GM12874 (cell line): ENCODE data around the gene ARL4C.

ENCODE experiments used
- CTCF ChIP-seq: IDR thresholded peaks from 2 replicates; pipeline ENCODE4 v1.5.1; 2011; ENCODE audit warnings: low read depth, mild to moderate bottlenecking, control low read depth, low read length, moderate library complexity; ENCODE audit not compliant: insufficient read depth

The ARL4C gene

GRCh38 chr2:234491897-234492296 is 5.0 kb downstream of the ARL4C start:
- no peak for TF ChIP-seq CTCF

- no peak for TF ChIP-seq CTCF
These were observed 5.6 kb downstream of the ARL4C start for GRCh38 chr2:234491281-234491680.

GRCh38 chr2:234490271-234491091 is 6.4 kb downstream of the ARL4C start:
- no peak for TF ChIP-seq CTCF

- no peak for TF ChIP-seq CTCF
These were observed 7.9 kb downstream of the ARL4C start for GRCh38 chr2:234488913-234489451.

GRCh38 chr2:234488486-234488885 is 8.4 kb downstream of the ARL4C start:
- no peak for TF ChIP-seq CTCF

- no peak for TF ChIP-seq CTCF
These were observed 9.5 kb downstream of the ARL4C start for GRCh38 chr2:234487356-234487755.

- peak; percentile 24; the same call in 1 of the 2 replicates for TF ChIP-seq CTCF
These were observed 13.2 kb downstream of the ARL4C start for GRCh38 chr2:234483568-234484251.
